GM13976 (cell line): ENCODE results near the gene BUD13.

Source experiments
- DNase-seq: peaks from one replicate; pipeline ENCODE4 v3.0.0; 2012; ENCODE audit warnings: low spot score
- in situ Hi-C: fragments of 300-500 bp; cut with MboI; formaldehyde crosslinking; loops from one replicate; pipeline ENCODE4 v1.12.0; 2022; ENCODE audit warnings: low sequenced_read_pairs, mixed read lengths, inconsistent platforms; ENCODE audit not compliant: unreplicated experiment
- TF ChIP-seq, protein P1 (sequence below): IDR thresholded peaks from 2 replicates; pipeline ENCODE4 v1.5.1; 2012; ENCODE audit warnings: borderline replicate concordance, mild to moderate bottlenecking; ENCODE audit not compliant: insufficient read depth; ENCODE audit errors: extremely low read depth, missing control alignments, control extremely low read depth

Gene BUD13

GRCh38 chr11:116729501-116730240 is 43.1 kb downstream of the BUD13 start:
- no peak for DNase-seq
- TF ChIP-seq, protein P1, sequence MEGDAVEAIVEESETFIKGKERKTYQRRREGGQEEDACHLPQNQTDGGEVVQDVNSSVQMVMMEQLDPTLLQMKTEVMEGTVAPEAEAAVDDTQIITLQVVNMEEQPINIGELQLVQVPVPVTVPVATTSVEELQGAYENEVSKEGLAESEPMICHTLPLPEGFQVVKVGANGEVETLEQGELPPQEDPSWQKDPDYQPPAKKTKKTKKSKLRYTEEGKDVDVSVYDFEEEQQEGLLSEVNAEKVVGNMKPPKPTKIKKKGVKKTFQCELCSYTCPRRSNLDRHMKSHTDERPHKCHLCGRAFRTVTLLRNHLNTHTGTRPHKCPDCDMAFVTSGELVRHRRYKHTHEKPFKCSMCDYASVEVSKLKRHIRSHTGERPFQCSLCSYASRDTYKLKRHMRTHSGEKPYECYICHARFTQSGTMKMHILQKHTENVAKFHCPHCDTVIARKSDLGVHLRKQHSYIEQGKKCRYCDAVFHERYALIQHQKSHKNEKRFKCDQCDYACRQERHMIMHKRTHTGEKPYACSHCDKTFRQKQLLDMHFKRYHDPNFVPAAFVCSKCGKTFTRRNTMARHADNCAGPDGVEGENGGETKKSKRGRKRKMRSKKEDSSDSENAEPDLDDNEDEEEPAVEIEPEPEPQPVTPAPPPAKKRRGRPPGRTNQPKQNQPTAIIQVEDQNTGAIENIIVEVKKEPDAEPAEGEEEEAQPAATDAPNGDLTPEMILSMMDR = no peak
- in situ Hi-C loops = no loop called here

- no peak for DNase-seq
- TF ChIP-seq, protein P1 = no peak
- in situ Hi-C loops = no loop called here
These were observed 44.8 kb downstream of the BUD13 start for GRCh38 chr11:116727990-116728389.

- TF ChIP-seq, protein P1 = no peak
- in situ Hi-C loops = no loop called here
- DNase-seq = no peak
These were observed 47.2 kb downstream of the BUD13 start for GRCh38 chr11:116725434-116726221.

DNA sequence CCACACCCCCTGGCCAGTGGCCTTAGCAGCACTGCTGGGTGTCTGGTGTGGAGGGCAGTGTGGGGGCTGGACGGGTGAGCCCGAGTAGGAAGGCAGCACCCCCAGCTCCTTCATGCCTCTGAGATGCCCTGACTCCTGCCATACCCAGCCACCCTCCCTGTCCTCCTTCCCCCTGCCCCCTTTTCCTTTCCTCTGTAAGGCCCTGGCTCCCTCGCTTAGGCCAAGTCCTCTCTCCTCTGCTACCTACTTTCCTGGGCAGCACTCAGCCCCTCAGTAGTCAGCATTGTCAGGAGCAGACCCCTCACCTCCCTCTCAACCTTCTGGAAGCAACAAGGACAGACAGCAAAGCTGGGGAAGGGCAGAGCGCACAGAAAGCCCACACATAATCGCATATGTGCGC is 48.0 kb downstream of the BUD13 start:
- TF ChIP-seq, protein P1 = no peak
- DNase-seq = no peak
- in situ Hi-C loops = no loop called here

- DNase-seq = no peak
- TF ChIP-seq, protein P1 = no peak
- in situ Hi-C loops = no loop called here
These were observed 49.3 kb downstream of the BUD13 start for GRCh38 chr11:116723511-116723910.

DNA sequence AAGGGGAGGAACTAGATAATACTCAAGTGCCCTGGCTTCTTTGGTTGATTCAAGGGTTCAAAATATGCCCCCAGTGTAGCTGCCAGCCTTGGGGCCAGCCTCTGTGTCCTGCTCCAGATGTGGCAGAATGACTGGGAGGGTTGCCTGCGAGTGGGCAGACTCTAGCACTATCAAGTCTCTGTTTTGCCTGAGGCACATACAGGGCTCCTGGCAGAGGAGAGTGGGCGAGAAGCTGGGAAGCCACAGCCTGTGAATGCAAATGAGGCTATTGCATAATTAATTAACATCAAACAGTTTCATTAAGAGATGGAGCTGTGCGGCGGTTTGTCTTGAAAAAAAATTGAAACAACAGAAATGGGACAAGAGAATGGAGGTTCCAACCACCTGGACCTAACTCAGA is 50.8 kb downstream of the BUD13 start:
- in situ Hi-C loops = no loop called here

More for the DNA sequence above, 50.8 kb downstream of the BUD13 start:
- DNase-seq = no peak
- TF ChIP-seq, protein P1 = no peak
